ENCODE measurements around the gene CCDC92B. TPM values are rescaled to one million over a fixed set of nuclear protein-coding genes. Genes with fewer than 3 reads are reported as not detected.
"Not testable (repeated sequence)": the region's sequence is repeated elsewhere in the genome, so short reads cannot be mapped to it uniquely, and the experiment has no call there.

Gene CCDC92B
- total RNA-seq: 0.13 TPM
- long read RNA-seq: 0 reads

- no peak for DNase-seq (ENCODE audit: low spot score)
- intact Hi-C loops (cut with DNase I): no loop called here
These were observed at the start of gene CCDC92B for GRCh38 chr17:2749058-2749783. TSS of gene CCDC92B (minus strand) at chr17:2749652. CDS start at chr17:2735145, 14,507 bp downstream.

- no peak for DNase-seq (ENCODE audit: low spot score)
- intact Hi-C loops (cut with DNase I): no loop called here
These were observed 49.2 kb upstream of the CCDC92B start for GRCh38 chr17:2798678-2799077.

- no peak for DNase-seq (ENCODE audit: low spot score)
- intact Hi-C loops (cut with DNase I): no loop called here
These were observed 48.7 kb upstream of the CCDC92B start for GRCh38 chr17:2798188-2798587.

GRCh38 chr17:2797637-2798036, 48.2 kb upstream of the CCDC92B start:
- intact Hi-C loops (cut with DNase I): no loop called here
- no peak for DNase-seq (ENCODE audit: low spot score)

GRCh38 chr17:2797226-2797625, 47.8 kb upstream of the CCDC92B start:
- intact Hi-C loops (cut with DNase I): no loop called here
- DNase-seq (ENCODE audit: low spot score): no peak

- intact Hi-C loops (cut with DNase I): no loop called here
- peak; percentile 95 for DNase-seq (ENCODE audit: low spot score)
These were observed 47.0 kb upstream of the CCDC92B start, which contains the start of gene RAP1GAP2 for GRCh38 chr17:2796164-2797125. TSS of gene RAP1GAP2 (plus strand) at chr17:2796438. CDS start at chr17:2796528, 90 bp downstream.

GRCh38 chr17:2795441-2796163, 46.1 kb upstream of the CCDC92B start:
- DNase-seq (ENCODE audit: low spot score): no peak
- intact Hi-C loops (cut with DNase I): no loop called here

GRCh38 chr17:2794111-2794803, 44.8 kb upstream of the CCDC92B start:
- DNase-seq (ENCODE audit: low spot score): no peak
- intact Hi-C loops (cut with DNase I): no loop called here

- DNase-seq (ENCODE audit: low spot score): no peak
- intact Hi-C loops (cut with DNase I): no loop called here
These were observed 43.1 kb upstream of the CCDC92B start for GRCh38 chr17:2792366-2793169.

- DNase-seq (ENCODE audit: low spot score): no peak
- intact Hi-C loops (cut with DNase I): no loop called here
These were observed 40.2 kb upstream of the CCDC92B start for GRCh38 chr17:2789700-2790099.

- intact Hi-C loops (cut with DNase I): no loop called here
- peak; percentile 96 for DNase-seq (ENCODE audit: low spot score)
These were observed 36.9 kb upstream of the CCDC92B start for GRCh38 chr17:2786176-2786881.

GRCh38 chr17:2785376-2785775, 35.9 kb upstream of the CCDC92B start:
- intact Hi-C loops (cut with DNase I); DNase-seq (ENCODE audit: low spot score): not testable (repeated sequence)

- intact Hi-C loops (cut with DNase I): no loop called here
- DNase-seq (ENCODE audit: low spot score): no peak
These were observed 35.4 kb upstream of the CCDC92B start for GRCh38 chr17:2784864-2785263.

- DNase-seq (ENCODE audit: low spot score): no peak
- intact Hi-C loops (cut with DNase I): no loop called here
These were observed 34.0 kb upstream of the CCDC92B start for GRCh38 chr17:2783310-2784030.

GRCh38 chr17:2782055-2782454, 32.6 kb upstream of the CCDC92B start:
- no peak for DNase-seq (ENCODE audit: low spot score)
- intact Hi-C loops (cut with DNase I): no loop called here

GRCh38 chr17:2781598-2781997, 32.1 kb upstream of the CCDC92B start:
- DNase-seq (ENCODE audit: low spot score); intact Hi-C loops (cut with DNase I): not testable (repeated sequence)

GRCh38 chr17:2780931-2781454, 31.5 kb upstream of the CCDC92B start:
- intact Hi-C loops (cut with DNase I): no loop called here
- DNase-seq (ENCODE audit: low spot score): no peak
